ENCODE measurements around the gene NKIRAS2. TPM values are rescaled to one million over a fixed set of nuclear protein-coding genes. Genes with fewer than 3 reads are reported as not detected.
"Not testable (repeated sequence)": the region's sequence is repeated elsewhere in the genome, so short reads cannot be mapped to it uniquely, and the experiment has no call there.

The NKIRAS2 gene
- total and polyA plus RNA-seq, 2 of the 13 experiments (the other 11 are each of a cell fraction or from before 2014, with no cell fraction given): 27.9 to 42.0 TPM

GRCh38 chr17:42009170-42009569 lies 10.7 kb upstream of the NKIRAS2 start (continued):
- no peak for TF ChIP-seq TRAFD1 (CRISPR knock-in tag; IDR thresholded peaks at IDR 0.05; ENCODE audit: borderline replicate concordance)
- no peak for TF ChIP-seq FLYWCH1 (CRISPR knock-in tag; IDR thresholded peaks at IDR 0.05)
- TF ChIP-seq ONECUT2 (CRISPR knock-in tag; IDR thresholded peaks at IDR 0.05): no peak
- TF ChIP-seq RARG (CRISPR knock-in tag; IDR thresholded peaks at IDR 0.05; ENCODE audit: low read depth): no peak
- TF ChIP-seq GATAD2A (CRISPR knock-in tag; IDR thresholded peaks at IDR 0.05): no peak

- H3K9ac ChIP-seq (ENCODE audit: insufficient read depth, low read depth, low read length); FAIRE-seq; H3K27me3 ChIP-seq (ENCODE audit: control insufficient read depth in 1 of 2, insufficient read depth in 2 of 2, low read length in 2 of 2); in situ Hi-C loops (cut with HindIII; ENCODE audit: extremely low pct_ligation_motif_present, low pct_unique_long_range_greater_than_20kb); ATAC-seq; BruUV-seq (replicated peaks); H3K4me2 ChIP-seq (ENCODE audit: low read depth, low read length); H3K4me3 ChIP-seq (replicated peaks in 1 of 3; ENCODE audit: insufficient read depth in 1 of 3, low read depth in 2 of 3, low read length in 3 of 3); H3K27ac ChIP-seq (ENCODE audit: extremely low read length, insufficient read depth, low read length); DNase-seq (ENCODE audit: low spot score); CTCF ChIA-PET (ENCODE audit: low intra/inter-chr PET ratio, low total read pairs); H2AFZ ChIP-seq (ENCODE audit: low read length); H3K9me3 ChIP-seq (ENCODE audit: low read length); intact Hi-C loops (cut with micrococcal nuclease; ENCODE audit: unreplicated experiment): not testable (repeated sequence)
- H4K20me1 ChIP-seq (ENCODE audit: insufficient read depth, low read length): peaks cover 23% of the 10 kb centered on the region
- H3K36me3 ChIP-seq (replicated peaks in 1 of 2; ENCODE audit: control insufficient read depth in 1 of 2, insufficient read depth in 2 of 2, low read length in 2 of 2): peaks cover 4 to 31% of the 10 kb centered on the region in 2 experiments
- H3K4me1 ChIP-seq (ENCODE audit: insufficient read depth, low read length): peaks cover 68% of the 10 kb centered on the region
- peaks cover 92% of the 10 kb centered on the region for H3K79me2 ChIP-seq (ENCODE audit: insufficient read depth, low read length)
- 90% methylated on average over 9 of the region's 9 CpGs for WGBS (ENCODE audit: low lambda C conversion rate)
- POLR2A ChIA-PET: interaction anchor here (9.0 kb wide), 1 partner anchor 8 kb away, joined by 183 read pairs; the partner anchor contains the start of genes DNAJC7 and NKIRAS2
These were observed 9.6 kb upstream of the NKIRAS2 start for GRCh38 chr17:42010266-42010680.

Data from HepG2 (cell line).